GM12873 (cell line): ENCODE results near the gene QRFP.

Experiments used
- CTCF ChIP-seq: IDR thresholded peaks from 2 replicates; pipeline ENCODE4 v1.5.1; 2012; ENCODE audit warnings: low read depth, mild to moderate bottlenecking, moderate library complexity, low read length, control low read depth; ENCODE audit not compliant: insufficient read depth; ENCODE audit errors: missing control alignments

QRFP gene

GRCh38 chr9:130913599-130914416, 17.2 kb upstream of the QRFP start:
- TF ChIP-seq CTCF, result no peak

GRCh38 chr9:130912932-130913598, 16.5 kb upstream of the QRFP start:
- TF ChIP-seq CTCF, result no peak

GRCh38 chr9:130911254-130912049, 14.8 kb upstream of the QRFP start:
- no peak for TF ChIP-seq CTCF

GRCh38 chr9:130908878-130909355, 12.3 kb upstream of the QRFP start:
- no peak for TF ChIP-seq CTCF

GRCh38 chr9:130908146-130908877, 11.7 kb upstream of the QRFP start:
- no peak for TF ChIP-seq CTCF

- TF ChIP-seq CTCF, result no peak
These were observed 10.3 kb upstream of the QRFP start for GRCh38 chr9:130906735-130907416.
